Neuronal stem cell (in vitro differentiated cells): ENCODE results near the gene ASTL.

Experiments used
- DNase-seq: peaks from one replicate; pipeline ENCODE4 v3.0.0-alpha.2; 2013; ENCODE audit warnings: low spot score
- H2AFZ ChIP-seq: one replicate; pipeline ENCODE4 v1.6.1; 2013; ENCODE audit warnings: mild to moderate bottlenecking, low read length, inconsistent platforms
- H2AK5ac ChIP-seq: 2 replicates; pipeline ENCODE4 v1.6.1; 2013; ENCODE audit warnings: low read depth, mild to moderate bottlenecking, inconsistent platforms, low read length, moderate library complexity, mixed read lengths
- H2BK120ac ChIP-seq: 2 replicates; pipeline ENCODE4 v1.6.1; 2013; ENCODE audit warnings: low read depth, mild to moderate bottlenecking, inconsistent platforms, low read length, moderate library complexity, mixed read lengths
- H2BK12ac ChIP-seq: one replicate; pipeline ENCODE4 v1.6.1; 2013; ENCODE audit warnings: low read length, inconsistent platforms
- H2BK15ac ChIP-seq: 2 replicates; pipeline ENCODE4 v1.6.1; 2013; ENCODE audit warnings: mild to moderate bottlenecking, low read length, inconsistent platforms, mixed read lengths
- H2BK5ac ChIP-seq: one replicate; pipeline ENCODE4 v1.6.1; 2013; ENCODE audit warnings: inconsistent platforms, mild to moderate bottlenecking, low read length, moderate library complexity
- H3K14ac ChIP-seq: one replicate; pipeline ENCODE4 v1.6.1; 2013; ENCODE audit warnings: low read length, inconsistent platforms
- H3K18ac ChIP-seq: 2 replicates; pipeline ENCODE4 v1.6.1; 2013; ENCODE audit warnings: low read length, inconsistent platforms
- H3K23ac ChIP-seq: 2 replicates; pipeline ENCODE4 v1.6.1; 2013; ENCODE audit warnings: low read depth, mild to moderate bottlenecking, mixed read lengths, low read length, inconsistent platforms; ENCODE audit not compliant: poor library complexity
- H3K27ac ChIP-seq: replicated peaks from 3 replicates; pipeline ENCODE4 v1.5.1; 2013; ENCODE audit warnings: low read length, inconsistent platforms
- H3K27me3 ChIP-seq, 3 experiments: 2 replicates each; pipeline ENCODE4 v1.6.1; 2013; ENCODE audit warnings: low read length in 3 of 3, mild to moderate bottlenecking in 2 of 3, inconsistent platforms in 1 of 3, low read depth in 1 of 3, mixed read lengths in 1 of 3, moderate library complexity in 1 of 3; ENCODE audit not compliant: control insufficient read depth in 3 of 3, insufficient read depth in 3 of 3
- H3K36me3 ChIP-seq, 2 donors: replicated peaks in 1 of 2; 2 replicates each; pipeline ENCODE4 v1.6.1; 2013; ENCODE audit warnings: low read length in 2 of 2; ENCODE audit not compliant: control insufficient read depth in 2 of 2, insufficient read depth in 2 of 2
- H3K4ac ChIP-seq: 2 replicates; pipeline ENCODE4 v1.6.1; 2013; ENCODE audit warnings: inconsistent platforms, mild to moderate bottlenecking, low read length, moderate library complexity
- H3K4me1 ChIP-seq, 2 donors: 1 replicate in 1 of 2; 2 replicates in 1 of 2; pipeline ENCODE4 v1.6.1; 2013; ENCODE audit warnings: low read length in 2 of 2, low read depth in 1 of 2; ENCODE audit not compliant: control insufficient read depth in 2 of 2, insufficient read depth in 1 of 2
- H3K4me2 ChIP-seq: one replicate; pipeline ENCODE4 v1.6.1; 2013; ENCODE audit warnings: mild to moderate bottlenecking, low read length, inconsistent platforms; ENCODE audit not compliant: insufficient read depth, poor library complexity, severe bottlenecking
- H3K4me3 ChIP-seq, 2 donors: 2 replicates each; pipeline ENCODE4 v1.5.1; 2013; ENCODE audit warnings: low read length in 2 of 2, mild to moderate bottlenecking in 2 of 2, inconsistent platforms in 1 of 2, moderate library complexity in 1 of 2
- H3K79me1 ChIP-seq: one replicate; pipeline ENCODE4 v1.6.1; 2013; ENCODE audit warnings: low read depth, mild to moderate bottlenecking, inconsistent platforms, low read length, moderate library complexity
- H3K9ac ChIP-seq: one replicate; pipeline ENCODE4 v1.6.1; 2013; ENCODE audit warnings: mild to moderate bottlenecking, low read depth, low read length, inconsistent platforms; ENCODE audit not compliant: poor library complexity
- H3K9me3 ChIP-seq, 2 donors: replicated peaks in 1 of 2; 2 replicates each; pipeline versions ENCODE3 to v1.6.1; 2013; ENCODE audit warnings: low read length in 2 of 2, mild to moderate bottlenecking in 2 of 2, inconsistent platforms in 1 of 2, low read depth in 1 of 2, mixed read lengths in 1 of 2, moderate library complexity in 1 of 2; ENCODE audit not compliant: control insufficient read depth in 2 of 2, insufficient read depth in 1 of 2
- H4K8ac ChIP-seq: one replicate; pipeline ENCODE4 v1.6.1; 2013; ENCODE audit warnings: low read depth, mild to moderate bottlenecking, inconsistent platforms, low read length, moderate library complexity
- H4K91ac ChIP-seq: one replicate; pipeline ENCODE4 v1.6.1; 2013; ENCODE audit warnings: low read length, low read depth, mild to moderate bottlenecking, inconsistent platforms; ENCODE audit not compliant: poor library complexity
- WGBS, 2 donors: extraction: QIAGEN DNeasy Blood & Tissue Kit; methylation state at CpG; one replicate each; pipeline ENCODE4 v1.1.7; 2013; ENCODE audit warnings: missing lambda C conversion rate in 2 of 2, mixed read lengths in 1 of 2; ENCODE audit not compliant: insufficient read length in 2 of 2, insufficient replicate concordance in 1 of 2; ENCODE audit errors: extremely low coverage in 2 of 2; 5-methylcytosine and 5-hydroxymethylcytosine counted together

Gene ASTL

GRCh38 chr2:96091141-96091710 lies 47.1 kb downstream of the ASTL start:
- H3K4me3 ChIP-seq = no peak overlapping the region
- no peak overlapping the region for H2BK15ac ChIP-seq
- H3K27ac ChIP-seq = no peak overlapping the region
- no peak overlapping the region for H2BK5ac ChIP-seq
- H4K91ac ChIP-seq = no peak overlapping the region
- H3K4me1 ChIP-seq = peaks cover 0 to 17% of the 10 kb centered on the region in 2 donors
- no peak overlapping the region for H3K4ac ChIP-seq
- H3K18ac ChIP-seq = peak overlapping the region; percentile 38
- no peak overlapping the region for H2BK12ac ChIP-seq
- peaks cover 0 to 3% of the 10 kb centered on the region in 2 donors for H3K9me3 ChIP-seq
- DNase-seq = no peak
- no peak overlapping the region for H3K9ac ChIP-seq
- no peak overlapping the region for H2AFZ ChIP-seq
- H3K79me1 ChIP-seq = no peaks in the 10 kb centered on the region
- peak overlapping the region; percentile 10 for H3K14ac ChIP-seq
- H3K4me2 ChIP-seq = no peak overlapping the region
- peak overlapping the region; percentile 29 for H2AK5ac ChIP-seq
- peak overlapping the region; percentile 5 for H4K8ac ChIP-seq
- H2BK120ac ChIP-seq = no peak overlapping the region
- WGBS, 2 donors = no CpG with 5 or more reads among the region's 14 CpGs
- H3K23ac ChIP-seq = no peak overlapping the region
- peaks cover 0 to 4% (median 0%) of the 10 kb centered on the region in 3 experiments for H3K27me3 ChIP-seq
- no peaks in the 10 kb centered on the region for H3K36me3 ChIP-seq

- H4K91ac ChIP-seq = no peak overlapping the region
- H3K27ac ChIP-seq = no peak overlapping the region
- no peak overlapping the region for H3K23ac ChIP-seq
- H3K27me3 ChIP-seq = peaks cover 0 to 4% (median 0%) of the 10 kb centered on the region in 3 experiments
- no peak for DNase-seq
- H2AFZ ChIP-seq = peak overlapping the region; percentile 70
- H4K8ac ChIP-seq = peak overlapping the region; percentile 96
- peak overlapping the region; percentile 76 for H2AK5ac ChIP-seq
- H2BK12ac ChIP-seq = no peak overlapping the region
- no CpG with 5 or more reads among the region's 12 CpGs for WGBS, 2 donors
- H2BK5ac ChIP-seq = no peak overlapping the region
- no peak overlapping the region for H3K9ac ChIP-seq
- peak overlapping the region; percentile 88 for H2BK15ac ChIP-seq
- no peak overlapping the region for H3K4me3 ChIP-seq
- H3K14ac ChIP-seq = no peak overlapping the region
- H2BK120ac ChIP-seq = no peak overlapping the region
- H3K4ac ChIP-seq = no peak overlapping the region
- H3K9me3 ChIP-seq = peaks cover 0 to 3% of the 10 kb centered on the region in 2 donors
- H3K79me1 ChIP-seq = no peaks in the 10 kb centered on the region
- H3K36me3 ChIP-seq = no peaks in the 10 kb centered on the region
- no peak overlapping the region for H3K4me2 ChIP-seq
- H3K4me1 ChIP-seq = peaks cover 0 to 17% of the 10 kb centered on the region in 2 donors
- H3K18ac ChIP-seq = peak overlapping the region; percentile 68
Measured at GRCh38 chr2:96090196-96090926, 47.9 kb downstream of the ASTL start.

DNA sequence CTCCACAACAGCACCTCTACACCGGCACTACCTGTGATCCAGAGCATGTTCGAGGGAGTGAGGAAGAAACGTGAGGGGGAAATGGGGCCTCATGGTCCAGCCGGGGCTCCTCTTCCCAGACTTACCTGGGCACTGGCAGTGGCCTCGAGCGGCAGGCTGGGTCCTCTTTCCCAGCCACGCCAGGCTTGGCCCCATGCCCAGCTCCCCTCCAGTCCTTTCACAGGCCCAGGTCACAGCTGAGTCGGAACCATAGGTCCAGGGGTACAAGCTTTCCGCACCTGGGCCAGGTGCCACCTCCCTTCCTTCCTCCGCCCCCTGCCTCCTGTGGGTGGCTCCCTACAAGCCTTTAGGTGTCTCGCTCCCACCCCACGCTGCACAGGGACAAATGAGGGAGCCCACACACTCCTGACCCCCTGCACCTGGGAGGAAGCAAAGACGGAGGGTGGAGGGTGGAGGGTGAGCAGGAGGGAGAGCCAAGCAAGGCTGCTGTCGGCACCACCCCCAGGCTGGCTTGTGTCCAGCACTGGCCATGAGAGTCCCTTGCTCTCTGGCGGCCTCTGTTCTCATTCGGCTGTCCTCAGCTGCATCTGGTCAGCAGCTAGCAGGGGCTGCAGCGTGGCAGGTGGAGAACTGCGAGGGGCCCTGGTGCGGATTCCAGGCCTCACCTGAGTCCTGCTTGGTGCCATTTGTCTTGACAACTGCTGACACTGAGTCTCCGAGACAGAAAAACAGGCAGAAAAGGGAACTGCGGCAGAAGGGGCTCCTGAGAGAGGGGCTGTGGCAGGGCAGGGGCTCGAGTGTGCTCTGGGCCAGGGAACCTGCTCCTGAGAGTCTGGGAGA lies 48.7 kb downstream of the ASTL start:
- peak overlapping the region; percentile 88 for H2BK15ac ChIP-seq

More for the DNA sequence above, 48.7 kb downstream of the ASTL start:
- Histone ChIP-seq H4K8ac (peak overlapping the region; percentile 96), H3K9ac (peak overlapping the region; percentile 61), H3K27ac (no peak overlapping the region), H2BK12ac (peak overlapping the region; percentile 80), H3K4ac (no peak overlapping the region), H2AFZ (peak overlapping the region; percentile 70), H2BK5ac (no peak overlapping the region), H3K14ac (peak overlapping the region; percentile 63), H3K27me3 (peaks cover 0 to 7% (median 0%) of the 10 kb centered on the region in 3 experiments), H3K23ac (peak overlapping the region; percentile 49), H3K4me3 (no peak overlapping the region), H2BK120ac (peak overlapping the region; percentile 89), H3K4me2 (no peak overlapping the region), H4K91ac (no peak overlapping the region), H3K9me3 (peaks cover 0 to 3% of the 10 kb centered on the region in 2 donors), H3K36me3 (no peaks in the 10 kb centered on the region), H2AK5ac (peak overlapping the region; percentile 76), H3K79me1 (no peaks in the 10 kb centered on the region), H3K18ac (peak overlapping the region; percentile 68), H3K4me1 (peaks cover 0 to 17% of the 10 kb centered on the region in 2 donors)
- no peak for DNase-seq
- no CpG with 5 or more reads among the region's 22 CpGs for WGBS, 2 donors
